ENCODE measurements around the gene CENATAC.

CENATAC gene

GRCh38 chr11:118996926-118997626 is 862 bp upstream of the CENATAC start:
- peak; percentile 32 for TF ChIP-seq CTCF (IDR thresholded peaks at IDR 0.05; ENCODE audit: low read depth, low read length)
- peak overlapping the region; percentile 67 for H3K4me3 ChIP-seq (ENCODE audit: low read depth, low read length)
- DNase-seq (ENCODE audit: low read depth, low spot score): peak; percentile 17
- in situ Hi-C loops (cut with HindIII; ENCODE audit: low sequenced_read_pairs): no loop called here

- DNase-seq (ENCODE audit: low read depth, low spot score): peak; percentile 16
- in situ Hi-C loops (cut with HindIII; ENCODE audit: low sequenced_read_pairs): no loop called here
- peak overlapping the region; percentile 67 for H3K4me3 ChIP-seq (ENCODE audit: low read depth, low read length)
- TF ChIP-seq CTCF (IDR thresholded peaks at IDR 0.05; ENCODE audit: low read depth, low read length): no peak
Measured at GRCh38 chr11:118998388-118998717, 415 bp downstream of the CENATAC start.

GRCh38 chr11:118998822-118999221 is 884 bp downstream of the CENATAC start:
- no peak for TF ChIP-seq CTCF (IDR thresholded peaks at IDR 0.05; ENCODE audit: low read depth, low read length)
- in situ Hi-C loops (cut with HindIII; ENCODE audit: low sequenced_read_pairs): no loop called here
- peak overlapping the region; percentile 67 for H3K4me3 ChIP-seq (ENCODE audit: low read depth, low read length)
- DNase-seq (ENCODE audit: low read depth, low spot score): peak; percentile 76

- in situ Hi-C loops (cut with HindIII; ENCODE audit: low sequenced_read_pairs): no loop called here
- no peak overlapping the region for H3K4me3 ChIP-seq (ENCODE audit: low read depth, low read length)
- TF ChIP-seq CTCF (IDR thresholded peaks at IDR 0.05; ENCODE audit: low read depth, low read length): no peak
- DNase-seq (ENCODE audit: low read depth, low spot score): no peak
Measured at GRCh38 chr11:119000906-119001305, 3.0 kb downstream of the CENATAC start.

- no peak overlapping the region for H3K4me3 ChIP-seq (ENCODE audit: low read depth, low read length)
- no peak for DNase-seq (ENCODE audit: low read depth, low spot score)
- in situ Hi-C loops (cut with HindIII; ENCODE audit: low sequenced_read_pairs): no loop called here
- no peak for TF ChIP-seq CTCF (IDR thresholded peaks at IDR 0.05; ENCODE audit: low read depth, low read length)
Measured at GRCh38 chr11:119006656-119007055, 8.7 kb downstream of the CENATAC start.

GRCh38 chr11:119011476-119012053 is 13.6 kb downstream of the CENATAC start:
- no peak for TF ChIP-seq CTCF (IDR thresholded peaks at IDR 0.05; ENCODE audit: low read depth, low read length)
- DNase-seq (ENCODE audit: low read depth, low spot score): no peak
- H3K4me3 ChIP-seq (ENCODE audit: low read depth, low read length): no peak overlapping the region
- in situ Hi-C loops (cut with HindIII; ENCODE audit: low sequenced_read_pairs): no loop called here

Measured in astrocyte of the spinal cord (primary cell).